COR-L47 (cell line): ENCODE measurements around the gene PDSS2.
"Not testable (repeated sequence)": the region's sequence is repeated elsewhere in the genome, so short reads cannot be mapped to it uniquely, and the experiment has no call there.

Source experiments
- DNase-seq: peaks from one replicate; lab custom pipeline; 2025; lab: John Stamatoyannopoulos, UW

The PDSS2 gene

DNA sequence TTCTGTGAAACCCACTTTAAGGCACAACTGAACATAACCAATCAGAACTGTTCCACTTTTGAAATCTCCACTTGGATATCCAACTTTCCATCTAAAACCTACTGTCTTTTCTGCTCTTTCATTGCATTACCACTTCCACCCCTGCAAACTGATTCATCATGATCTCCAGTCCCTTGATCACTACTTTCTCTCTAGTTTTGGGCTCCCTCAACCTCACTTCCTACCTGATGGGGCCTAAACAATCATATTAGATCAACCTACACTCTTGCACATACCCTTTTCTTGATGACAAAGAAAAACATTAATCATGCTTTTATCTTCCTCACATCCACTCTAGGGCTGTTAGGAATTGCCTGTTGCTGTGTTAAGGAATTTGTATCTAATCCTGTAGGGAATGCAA lies 137.6 kb downstream of the PDSS2 start:
- no peak for DNase-seq

DNA sequence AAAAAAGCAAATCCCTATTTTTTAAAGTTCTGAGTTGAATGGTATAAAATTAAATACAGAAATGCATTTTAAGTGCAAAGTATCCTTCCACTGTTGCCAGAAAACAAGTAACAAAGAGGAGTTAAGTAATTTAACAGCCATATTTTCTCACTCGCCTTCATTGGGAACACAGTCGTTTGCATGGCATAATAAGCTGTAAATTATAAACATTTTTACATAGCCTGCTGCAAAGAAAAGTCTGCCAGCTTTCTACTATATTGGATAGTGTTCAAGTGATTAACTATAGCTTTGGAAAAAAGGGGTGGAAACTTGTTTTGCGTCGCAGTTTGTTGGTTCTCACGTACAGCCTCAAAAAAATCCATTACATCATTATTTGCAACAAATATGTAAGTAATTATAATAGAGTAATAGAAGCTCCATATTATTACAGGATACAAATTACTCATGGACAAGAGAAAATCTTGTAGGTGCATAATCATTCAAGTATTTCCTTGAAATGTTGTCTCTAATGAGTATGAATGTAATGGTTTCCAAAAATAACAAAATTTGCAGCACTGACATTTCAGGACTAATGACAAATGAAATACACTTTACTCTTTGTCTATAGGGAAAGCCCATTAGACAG lies 139.3 kb downstream of the PDSS2 start:
- no peak for DNase-seq

DNA sequence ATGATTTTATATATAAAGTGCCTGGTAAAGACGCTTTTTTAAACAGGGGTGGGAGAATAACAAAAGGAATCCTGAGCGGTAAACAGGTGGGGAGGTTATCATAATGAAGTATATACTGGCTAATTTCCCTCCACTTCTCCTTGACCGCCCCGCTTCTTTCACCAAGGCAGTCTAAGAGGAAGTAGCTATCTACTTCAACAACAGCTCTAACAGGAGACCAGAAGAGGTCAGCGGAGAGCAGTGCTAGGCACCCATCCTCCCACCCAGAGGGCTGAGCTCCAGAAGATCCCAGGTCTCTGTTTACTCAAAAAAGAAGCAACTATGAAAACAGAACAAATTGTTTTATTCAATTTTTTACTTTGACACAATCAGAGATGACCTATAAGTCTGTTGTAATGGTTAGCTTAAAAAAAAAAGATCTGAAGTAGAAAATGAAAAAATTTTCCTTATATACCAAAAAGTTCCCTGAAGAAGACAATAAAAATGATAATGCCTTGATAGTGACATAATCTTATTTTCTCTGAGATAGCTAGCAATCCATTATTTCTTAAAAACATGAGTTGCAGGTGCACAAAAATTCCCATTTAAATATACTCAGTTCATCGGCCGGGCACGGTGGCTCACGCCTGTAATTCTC lies 141.1 kb downstream of the PDSS2 start:
- DNase-seq, result peak; percentile 13

DNA sequence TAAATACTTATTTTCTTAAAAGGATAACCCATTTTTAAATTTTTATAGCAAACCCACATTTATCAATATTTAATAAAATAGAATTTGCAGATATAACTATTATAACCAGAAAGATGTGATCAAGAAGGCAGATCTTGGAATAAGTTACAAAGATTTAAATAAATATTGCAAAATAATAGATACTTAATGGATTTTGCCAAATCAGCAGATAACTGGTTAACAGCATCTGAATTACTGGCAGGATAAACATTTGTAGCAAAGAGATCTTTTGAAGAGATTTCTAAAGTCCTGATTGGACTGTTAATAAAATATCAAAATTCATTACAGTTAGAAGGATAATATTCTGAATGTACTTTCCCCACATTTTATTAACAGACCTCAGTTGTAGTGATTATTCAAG lies 144.2 kb downstream of the PDSS2 start:
- no peak for DNase-seq

DNA sequence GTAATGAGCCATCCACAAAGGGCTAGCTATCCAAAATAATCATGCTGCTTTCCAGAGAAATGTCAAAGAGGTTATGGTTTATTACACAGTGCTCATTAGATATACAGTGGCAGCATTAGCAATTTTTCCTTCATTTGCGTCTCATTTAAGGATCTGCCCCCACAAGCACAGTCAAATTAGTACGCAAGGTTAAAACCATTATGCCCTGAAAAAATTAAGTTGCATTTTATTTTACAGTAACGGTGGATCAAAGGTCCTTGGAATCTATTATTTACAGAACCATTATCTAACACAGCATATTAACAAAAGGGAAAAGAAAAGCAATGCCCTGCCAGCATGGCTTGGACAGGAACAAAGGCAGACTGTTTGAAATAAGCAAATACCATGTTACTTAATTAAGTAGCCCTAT lies 144.8 kb downstream of the PDSS2 start:
- DNase-seq, result peak; percentile 42

DNA sequence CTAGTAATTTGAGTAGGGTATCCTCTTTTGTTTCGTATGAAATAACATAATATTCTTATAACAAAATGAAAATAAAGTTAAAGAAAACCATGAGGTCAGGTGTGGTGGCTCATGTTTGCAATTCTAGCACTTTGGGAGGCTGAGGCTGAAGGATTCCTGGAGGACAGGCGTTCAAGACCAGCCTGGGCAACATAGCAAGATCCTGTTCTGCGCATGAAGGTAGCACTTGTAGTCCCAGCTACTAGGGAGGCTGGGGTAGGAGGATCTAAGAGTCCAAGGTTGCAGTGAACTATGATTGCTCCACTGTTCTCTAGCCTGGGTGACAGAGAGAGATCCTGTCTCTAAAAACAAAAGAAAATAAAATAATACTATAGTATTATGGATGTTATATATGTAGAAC lies 145.6 kb downstream of the PDSS2 start:
- no peak for DNase-seq

DNA sequence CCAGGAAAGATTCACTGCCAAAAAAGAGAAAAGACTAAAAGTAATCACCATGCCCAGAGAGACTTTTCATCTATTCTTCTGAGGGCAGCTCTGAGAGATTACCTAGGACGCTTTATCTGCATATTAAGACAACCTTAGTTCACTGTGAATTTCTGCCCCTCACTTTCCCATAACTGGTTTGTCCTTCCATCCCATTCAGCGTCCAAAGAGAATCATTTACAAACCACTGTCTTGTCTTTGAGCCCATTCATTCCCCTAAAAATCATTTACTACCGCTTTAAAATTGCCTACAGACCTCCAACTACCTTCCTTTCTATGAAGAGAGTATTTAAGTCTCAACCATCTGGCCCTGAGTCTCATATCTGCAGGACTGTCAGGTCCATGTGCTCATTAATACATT lies 149.0 kb downstream of the PDSS2 start:
- DNase-seq, result no peak

DNA sequence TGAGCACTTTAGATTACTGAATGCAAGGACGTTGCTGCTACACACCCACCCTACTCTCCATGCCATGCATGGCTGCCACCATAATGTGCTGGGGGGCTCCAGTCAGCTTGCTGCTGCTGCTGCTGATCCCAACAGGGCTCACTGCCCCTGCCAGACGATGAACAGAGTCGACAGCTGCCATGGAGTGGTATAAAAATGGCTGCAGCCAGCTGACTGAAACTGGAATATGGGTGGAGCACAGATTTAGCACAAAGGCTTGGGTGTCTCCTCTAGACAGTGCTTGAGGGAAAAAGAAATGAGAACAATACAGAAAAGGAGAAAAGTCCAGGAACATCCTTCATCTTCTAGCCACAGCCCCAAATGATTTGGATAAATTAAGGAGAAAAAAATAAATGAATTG lies 150.7 kb downstream of the PDSS2 start:
- no peak for DNase-seq

DNA sequence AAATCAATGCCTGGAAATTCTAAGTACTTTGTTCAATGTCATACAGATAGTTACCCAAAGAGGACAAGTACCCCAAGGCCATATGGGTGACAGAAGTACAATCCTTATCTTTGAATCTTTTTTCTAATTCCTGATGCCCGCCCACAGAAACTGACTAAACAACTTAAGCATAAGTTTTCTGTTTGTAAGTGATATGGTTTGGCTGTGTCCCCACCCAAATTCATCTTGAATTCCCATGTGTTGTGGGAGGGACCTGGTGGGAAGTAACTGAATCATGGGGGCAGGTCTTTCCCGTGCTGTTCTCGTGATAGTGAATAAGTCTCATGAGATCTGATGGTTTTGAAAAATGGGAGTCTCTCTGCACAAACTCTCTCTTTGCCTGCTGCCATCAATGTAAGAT lies 153.4 kb downstream of the PDSS2 start:
- not testable (repeated sequence) for DNase-seq

DNA sequence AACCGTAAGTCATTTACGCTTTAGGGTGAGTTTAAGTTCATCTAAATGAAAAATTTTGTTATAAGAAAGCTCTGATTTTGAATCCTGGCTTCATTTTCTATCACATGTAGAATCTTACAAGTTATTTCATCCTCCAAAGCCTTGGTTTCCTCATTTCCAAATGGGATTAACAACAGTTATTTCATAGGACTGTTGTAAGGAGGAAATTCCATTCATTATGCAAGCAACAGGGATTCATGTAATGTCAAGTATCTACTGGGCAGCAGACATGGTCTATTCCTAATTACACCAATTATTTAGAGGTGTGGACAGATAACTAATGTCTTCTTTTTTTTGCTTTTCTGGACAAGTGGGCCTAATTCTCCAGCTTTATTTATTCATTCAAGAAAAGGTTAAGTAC lies 154.0 kb downstream of the PDSS2 start:
- DNase-seq, result no peak

DNA sequence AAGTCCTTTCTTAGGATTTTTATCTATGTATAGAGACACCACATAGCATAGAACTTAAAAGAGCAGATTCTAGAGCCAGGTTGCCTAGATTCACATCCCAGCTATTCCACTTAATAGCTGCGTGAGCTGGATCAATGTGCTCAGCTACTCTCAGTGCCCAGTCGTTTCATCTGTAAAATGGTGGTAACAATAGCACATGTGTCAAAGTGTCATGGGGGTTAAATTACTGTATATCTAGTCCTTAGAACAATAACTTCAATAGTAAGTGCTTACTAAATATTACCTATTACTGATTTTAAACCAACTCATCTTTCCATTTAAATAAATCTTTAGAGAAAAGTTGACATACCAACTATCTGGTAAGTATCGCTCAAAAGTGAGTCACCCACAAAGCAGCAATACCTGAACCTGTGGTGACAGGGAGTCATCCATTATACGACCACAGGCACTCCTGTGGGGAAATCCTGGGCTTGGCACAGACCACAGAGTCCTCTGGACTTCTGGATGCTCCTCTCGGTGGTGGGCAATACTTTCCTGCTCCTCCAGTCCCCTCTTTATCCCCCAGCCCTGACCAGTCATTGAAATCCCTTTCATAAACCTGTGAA lies 154.8 kb downstream of the PDSS2 start:
- no peak for DNase-seq

DNA sequence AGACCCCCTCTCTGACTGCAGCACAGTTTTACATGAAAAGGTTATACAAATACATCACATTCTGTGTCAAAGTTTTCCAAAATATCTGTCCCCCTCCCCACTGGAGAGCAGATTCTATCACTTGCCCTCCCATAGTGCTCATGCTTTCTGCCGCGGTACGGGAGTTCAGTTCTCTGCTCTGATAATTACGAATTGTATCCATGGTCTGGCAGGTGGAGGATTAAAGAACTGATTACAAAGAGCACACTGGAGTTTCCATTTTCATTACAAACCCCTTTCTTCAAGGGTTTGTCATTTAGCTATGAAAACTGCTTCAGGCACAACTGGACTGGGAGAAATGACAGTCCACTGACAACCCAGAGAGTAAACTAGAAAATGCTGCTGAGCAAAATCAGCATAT lies 166.0 kb downstream of the PDSS2 start:
- no peak for DNase-seq

DNA sequence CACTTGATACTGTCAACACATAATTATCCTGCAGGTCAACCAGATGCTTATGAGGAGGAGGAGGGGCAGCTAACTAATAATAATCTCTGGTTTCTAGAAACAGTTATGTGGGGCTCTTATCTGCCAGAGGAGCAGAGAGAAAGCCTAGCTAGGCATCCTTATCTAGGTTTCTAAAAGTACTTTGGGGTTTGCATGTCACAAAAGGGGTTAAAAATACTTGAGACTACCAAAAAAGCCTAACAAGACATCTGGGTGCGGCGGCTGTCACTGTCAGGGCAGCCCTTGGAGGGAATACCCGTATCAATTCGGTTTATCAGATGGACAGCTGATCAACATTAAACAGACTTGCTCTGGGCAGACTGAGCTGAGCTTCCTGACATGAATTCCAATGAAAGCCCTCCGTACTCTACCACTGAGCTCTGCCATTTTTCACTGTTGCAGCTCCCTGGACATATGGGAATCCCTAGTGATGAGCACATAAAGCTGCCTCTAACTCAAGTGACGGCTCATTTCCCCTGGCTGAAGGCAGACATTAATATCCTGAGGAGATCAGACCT lies 166.6 kb downstream of the PDSS2 start:
- no peak for DNase-seq

DNA sequence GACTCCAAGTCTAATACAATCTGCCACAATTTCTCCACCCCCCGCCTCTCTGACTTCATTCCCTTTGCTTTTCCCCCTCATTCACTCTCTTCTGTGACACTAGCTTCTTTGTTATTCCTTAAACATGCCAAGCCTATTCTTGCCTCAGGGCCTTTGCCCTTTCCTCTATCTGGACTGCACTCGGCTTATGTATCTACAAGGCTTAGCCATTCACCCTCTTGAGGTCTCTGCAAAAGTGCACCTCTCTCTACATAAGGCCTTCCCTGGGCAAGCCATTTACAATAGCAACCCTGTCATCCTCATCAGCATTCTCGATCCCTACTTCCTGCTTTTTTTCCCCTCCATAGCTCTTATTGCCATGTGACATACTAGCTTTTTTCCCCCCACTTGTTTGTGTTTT lies 168.9 kb downstream of the PDSS2 start:
- no peak for DNase-seq

DNA sequence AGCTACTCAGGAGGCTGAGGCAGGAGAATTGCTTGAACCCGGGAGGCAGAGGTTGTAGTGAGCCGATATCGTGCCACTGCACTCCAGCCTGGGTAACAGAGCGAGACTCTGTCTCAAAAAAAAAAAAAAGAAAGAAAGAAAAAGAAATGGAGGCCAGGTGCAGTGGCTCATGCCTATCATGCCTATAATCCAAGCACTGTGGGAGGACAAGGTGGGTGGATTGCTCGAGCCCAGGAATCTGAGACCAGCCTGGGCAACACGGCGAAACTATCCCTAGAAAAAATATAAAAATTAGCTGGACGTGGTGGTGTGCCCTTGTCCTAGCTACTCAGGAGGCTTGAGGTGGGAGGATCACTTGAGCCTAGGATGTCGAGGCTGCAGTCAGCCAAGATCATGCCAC lies 170.1 kb downstream of the PDSS2 start:
- DNase-seq, result not testable (repeated sequence)

DNA sequence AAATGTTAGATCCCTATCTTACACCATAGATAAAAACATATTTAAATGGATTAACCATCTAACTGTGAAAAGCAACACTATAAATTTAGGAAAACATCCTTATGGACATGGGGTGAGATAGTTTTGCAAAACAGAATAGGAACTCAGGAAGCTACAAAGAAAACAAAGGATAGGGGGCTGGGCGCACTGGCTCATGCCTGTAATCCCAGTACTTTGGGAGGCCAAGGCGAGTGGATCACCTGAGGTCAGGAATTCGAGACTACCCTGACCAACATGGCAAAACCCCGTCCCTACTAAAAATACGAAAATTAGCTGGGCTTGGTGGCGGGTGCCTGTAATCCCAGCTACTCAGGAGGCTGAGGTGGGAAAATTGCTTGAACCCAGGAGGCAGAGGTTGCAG lies 173.7 kb downstream of the PDSS2 start:
- DNase-seq, result not testable (repeated sequence)

DNA sequence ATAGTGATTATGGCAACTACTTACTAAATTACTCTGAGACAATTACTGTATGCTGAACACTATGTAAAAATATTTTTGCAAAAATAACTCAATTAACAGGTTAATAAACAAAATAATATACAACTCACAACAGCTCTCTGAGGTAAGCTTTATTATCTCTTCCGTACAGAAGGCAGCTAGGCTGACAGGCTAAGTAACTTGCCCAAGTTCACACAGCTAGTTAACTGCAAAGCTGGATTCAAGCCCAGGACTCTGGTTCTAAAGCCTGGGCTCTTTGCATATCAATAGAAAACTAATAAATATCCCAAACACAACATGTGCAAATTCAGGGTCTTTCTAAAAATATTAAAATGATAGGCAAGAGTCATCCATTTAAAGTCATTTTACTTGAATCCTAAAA lies 174.6 kb downstream of the PDSS2 start:
- DNase-seq, result no peak

DNA sequence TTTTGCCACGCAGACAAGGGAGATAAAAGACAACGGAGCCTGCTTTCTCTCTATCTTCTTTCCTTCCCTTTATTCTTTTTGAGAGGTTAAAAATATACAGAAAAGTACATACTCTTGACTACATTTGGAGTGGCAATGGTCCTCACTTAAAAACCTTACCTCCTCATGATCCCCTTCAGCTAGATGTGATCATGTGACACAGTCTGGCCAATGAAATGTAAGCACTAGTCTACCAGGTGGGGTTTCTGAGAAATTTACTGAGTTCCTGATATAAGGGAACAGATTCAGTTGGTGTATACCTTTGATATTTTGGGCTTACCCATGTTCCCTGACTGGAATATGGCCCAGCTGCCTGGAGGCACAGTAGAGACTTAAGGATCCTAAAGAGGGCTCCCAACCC lies 178.6 kb downstream of the PDSS2 start:
- no peak for DNase-seq

DNA sequence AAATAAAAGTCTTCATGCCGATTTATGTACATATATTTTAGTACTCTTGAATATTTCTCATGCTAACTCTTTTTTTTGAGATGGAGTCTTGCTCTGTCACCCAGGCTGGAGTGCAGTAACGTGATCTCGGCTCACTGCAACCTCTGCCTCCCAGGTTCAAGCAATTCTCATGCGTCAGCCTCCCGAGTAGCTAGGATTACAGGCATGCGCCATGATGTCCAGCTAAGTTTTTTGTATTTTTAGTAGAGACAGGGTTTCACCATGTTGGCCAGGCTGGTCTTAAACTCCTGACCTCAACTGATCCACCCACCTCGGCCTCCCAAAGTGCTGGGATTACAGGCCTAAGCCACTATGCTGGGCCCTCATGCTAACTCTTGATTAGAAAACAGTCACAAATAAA lies 179.4 kb downstream of the PDSS2 start:
- DNase-seq, result not testable (repeated sequence)

DNA sequence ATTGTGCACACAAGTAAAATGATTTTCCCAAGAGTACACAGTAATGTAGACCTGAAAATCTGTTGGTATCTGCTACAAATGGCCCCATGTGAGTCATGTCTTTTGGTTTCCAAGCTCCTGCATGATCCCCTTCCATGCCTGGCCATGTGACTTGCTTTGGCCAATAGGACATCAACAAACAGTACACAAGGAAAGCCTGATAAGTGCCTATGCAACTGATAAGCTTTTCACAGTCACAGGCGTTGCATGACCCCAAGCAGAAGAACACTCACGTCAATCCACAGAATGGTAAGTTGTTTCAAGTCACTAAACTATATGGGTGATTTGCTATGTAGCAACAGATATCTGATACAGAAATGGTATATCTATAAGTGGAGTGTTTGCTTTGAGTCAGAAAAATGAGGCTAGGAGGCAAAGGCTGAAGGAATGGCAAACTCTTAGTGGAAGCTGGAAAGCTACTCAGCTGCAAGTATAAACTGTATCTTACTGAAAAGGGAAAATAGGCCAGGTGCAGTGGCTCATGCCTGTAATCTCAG lies 184.0 kb downstream of the PDSS2 start:
- DNase-seq, result no peak

DNA sequence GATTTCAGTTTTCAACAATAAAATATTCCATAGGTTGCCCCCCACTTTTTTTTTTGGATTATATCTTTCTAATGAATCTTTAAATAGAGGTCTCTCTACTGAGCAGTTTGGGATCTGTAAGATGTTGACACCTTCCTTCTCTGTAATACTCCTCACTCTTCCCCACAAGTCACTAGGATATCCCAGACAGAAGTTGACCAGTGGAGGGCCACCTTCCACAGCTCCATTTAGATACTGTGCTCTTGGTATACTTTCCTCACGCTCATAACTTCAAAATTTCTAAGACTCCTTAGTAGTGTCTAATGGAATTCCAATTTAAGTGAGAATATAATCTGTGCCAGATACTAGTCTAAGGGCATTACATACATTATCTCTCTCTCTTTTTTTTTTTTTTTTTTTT lies 185.1 kb downstream of the PDSS2 start:
- DNase-seq, result no peak

DNA sequence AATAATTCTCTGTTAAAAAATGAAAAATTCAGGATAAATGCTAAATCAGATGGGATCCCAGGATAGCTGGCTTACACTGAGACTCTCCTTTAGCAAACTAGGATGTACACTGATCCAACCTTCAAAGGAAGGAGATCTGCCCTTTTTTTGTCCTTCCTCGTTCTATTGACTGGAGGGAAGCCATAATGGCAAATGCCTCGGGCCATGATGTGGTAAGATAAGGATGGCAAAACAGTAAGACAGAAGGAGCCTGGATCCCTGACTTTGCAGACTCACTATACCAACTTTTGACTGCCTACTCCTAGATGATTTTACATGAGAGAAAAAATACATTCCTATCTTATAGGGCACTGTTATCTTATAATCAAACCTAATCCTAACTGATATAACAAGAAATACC lies 187.1 kb downstream of the PDSS2 start:
- no peak for DNase-seq

DNA sequence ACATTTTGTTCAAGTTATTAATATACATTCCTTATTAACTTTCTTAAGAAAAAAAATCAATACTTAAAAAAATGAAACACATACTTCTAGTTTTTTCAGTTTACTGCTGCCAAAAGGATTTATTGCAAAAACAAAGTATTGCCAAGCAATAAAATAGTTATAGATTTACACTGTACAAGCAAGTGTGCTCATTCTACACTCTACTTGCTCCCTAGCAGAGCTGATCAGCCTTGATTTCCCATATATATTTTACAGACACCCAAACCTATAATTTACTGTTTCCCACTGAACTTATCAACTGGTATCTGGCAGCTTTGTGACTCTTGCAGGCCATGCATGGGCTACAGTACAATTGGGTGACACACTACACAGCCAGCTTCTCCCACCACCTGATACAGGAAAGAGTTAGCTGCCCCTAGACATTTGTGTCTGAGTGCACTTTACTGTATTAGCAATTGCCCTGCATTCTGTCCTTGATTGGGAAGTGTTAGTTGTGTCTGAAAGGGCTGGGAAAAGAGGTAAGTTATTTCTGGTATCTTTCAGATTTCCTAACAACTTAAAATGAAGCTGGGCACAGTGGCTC lies 188.1 kb downstream of the PDSS2 start:
- DNase-seq, result no peak
